D721Med (cell line): Measurements from ENCODE around the gene IPO11.
"Not testable (repeated sequence)": the region's sequence is repeated elsewhere in the genome, so short reads cannot be mapped to it uniquely, and the experiment has no call there.

Experiments
- DNase-seq: peaks from one replicate; pipeline ENCODE4 v3.0.0; 2011; ENCODE audit warnings: low spot score; ENCODE audit not compliant: insufficient read length
- FAIRE-seq: peaks from 2 replicates; lab custom pipeline; 2011; peaks lifted over from hg19 to GRCh38; lab: Jason Lieb, UNC
- TF ChIP-seq, protein P1 (sequence below): IDR thresholded peaks from 2 replicates; pipeline ENCODE4 v1.5.1; 2012; ENCODE audit warnings: mild to moderate bottlenecking, control low read depth; ENCODE audit not compliant: insufficient read depth; ENCODE audit errors: missing control alignments

The IPO11 gene

DNA sequence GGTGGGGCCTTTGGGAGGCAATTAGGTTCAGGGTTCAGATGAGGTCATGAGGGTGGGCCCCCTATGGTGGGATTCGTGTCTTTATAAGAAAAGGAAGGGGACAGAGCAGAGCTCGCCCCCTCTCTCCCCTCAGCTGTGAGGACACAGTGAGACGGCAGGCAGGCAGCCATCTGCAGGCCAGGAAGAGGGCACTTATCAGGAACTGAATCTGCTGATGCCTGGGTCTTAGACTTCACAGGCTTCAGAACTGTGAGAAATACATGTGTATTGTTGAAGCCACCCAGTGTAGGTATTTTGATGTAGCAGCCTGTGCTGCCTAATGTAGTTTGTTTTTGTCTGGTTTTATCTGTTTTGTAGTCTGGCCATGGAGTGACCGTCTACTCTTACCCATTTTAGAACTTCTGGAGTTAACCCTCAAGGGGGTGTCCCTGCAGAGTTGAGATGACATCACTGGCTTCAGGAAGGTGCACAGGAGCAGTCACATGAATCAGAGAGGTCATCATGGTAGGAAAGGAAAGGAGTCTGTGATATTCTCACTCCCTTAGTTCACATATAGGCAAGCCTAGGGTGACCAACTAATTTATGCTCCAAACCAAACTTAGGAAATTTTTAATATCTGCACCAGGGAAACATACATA lies 237.0 kb downstream of the IPO11 start:
- TF ChIP-seq, protein P1, sequence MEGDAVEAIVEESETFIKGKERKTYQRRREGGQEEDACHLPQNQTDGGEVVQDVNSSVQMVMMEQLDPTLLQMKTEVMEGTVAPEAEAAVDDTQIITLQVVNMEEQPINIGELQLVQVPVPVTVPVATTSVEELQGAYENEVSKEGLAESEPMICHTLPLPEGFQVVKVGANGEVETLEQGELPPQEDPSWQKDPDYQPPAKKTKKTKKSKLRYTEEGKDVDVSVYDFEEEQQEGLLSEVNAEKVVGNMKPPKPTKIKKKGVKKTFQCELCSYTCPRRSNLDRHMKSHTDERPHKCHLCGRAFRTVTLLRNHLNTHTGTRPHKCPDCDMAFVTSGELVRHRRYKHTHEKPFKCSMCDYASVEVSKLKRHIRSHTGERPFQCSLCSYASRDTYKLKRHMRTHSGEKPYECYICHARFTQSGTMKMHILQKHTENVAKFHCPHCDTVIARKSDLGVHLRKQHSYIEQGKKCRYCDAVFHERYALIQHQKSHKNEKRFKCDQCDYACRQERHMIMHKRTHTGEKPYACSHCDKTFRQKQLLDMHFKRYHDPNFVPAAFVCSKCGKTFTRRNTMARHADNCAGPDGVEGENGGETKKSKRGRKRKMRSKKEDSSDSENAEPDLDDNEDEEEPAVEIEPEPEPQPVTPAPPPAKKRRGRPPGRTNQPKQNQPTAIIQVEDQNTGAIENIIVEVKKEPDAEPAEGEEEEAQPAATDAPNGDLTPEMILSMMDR, result no peak
- DNase-seq, result no peak
- no peak for FAIRE-seq

DNA sequence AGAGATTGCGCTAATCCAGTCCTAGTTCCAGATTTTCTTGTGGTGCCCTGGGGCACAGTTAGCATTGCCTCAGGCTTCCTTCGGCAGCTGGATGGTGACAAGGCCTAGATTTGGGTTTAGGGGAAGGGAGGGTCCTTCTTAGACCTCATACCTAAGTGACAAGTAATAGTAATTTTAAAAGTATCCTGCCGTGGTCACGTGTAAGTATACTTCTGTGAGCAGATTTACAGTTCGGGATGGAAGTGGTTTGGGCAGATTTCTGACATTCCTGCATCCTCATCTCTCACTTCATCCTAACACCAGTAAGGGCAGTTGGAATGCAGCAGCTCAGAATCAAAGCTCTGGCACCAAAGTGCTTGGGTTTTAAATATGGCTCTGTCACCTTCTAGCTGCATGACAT lies 237.6 kb downstream of the IPO11 start:
- FAIRE-seq, result no peak
- TF ChIP-seq, protein P1, result no peak
- DNase-seq, result no peak

DNA sequence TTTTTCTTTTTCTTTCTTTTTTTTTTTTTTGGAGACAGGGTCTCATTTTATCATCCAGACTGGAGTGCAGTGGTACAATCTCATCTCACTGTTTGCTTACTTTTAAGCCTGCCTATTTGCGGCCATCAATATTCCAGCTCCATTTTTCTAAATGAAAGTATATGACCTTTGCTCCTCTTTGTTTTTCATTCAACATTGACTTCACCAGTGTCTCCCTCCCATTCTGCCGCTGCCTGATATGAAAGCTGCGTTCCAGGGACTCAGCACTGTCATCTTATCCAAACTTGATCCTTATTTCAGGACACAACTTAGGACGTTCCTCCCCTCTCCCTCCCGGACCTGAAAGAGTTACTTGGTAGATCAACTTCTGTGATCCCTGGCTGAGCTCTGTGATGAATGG lies 239.7 kb downstream of the IPO11 start:
- FAIRE-seq, result no peak
- TF ChIP-seq, protein P1, result no peak
- DNase-seq, result no peak

DNA sequence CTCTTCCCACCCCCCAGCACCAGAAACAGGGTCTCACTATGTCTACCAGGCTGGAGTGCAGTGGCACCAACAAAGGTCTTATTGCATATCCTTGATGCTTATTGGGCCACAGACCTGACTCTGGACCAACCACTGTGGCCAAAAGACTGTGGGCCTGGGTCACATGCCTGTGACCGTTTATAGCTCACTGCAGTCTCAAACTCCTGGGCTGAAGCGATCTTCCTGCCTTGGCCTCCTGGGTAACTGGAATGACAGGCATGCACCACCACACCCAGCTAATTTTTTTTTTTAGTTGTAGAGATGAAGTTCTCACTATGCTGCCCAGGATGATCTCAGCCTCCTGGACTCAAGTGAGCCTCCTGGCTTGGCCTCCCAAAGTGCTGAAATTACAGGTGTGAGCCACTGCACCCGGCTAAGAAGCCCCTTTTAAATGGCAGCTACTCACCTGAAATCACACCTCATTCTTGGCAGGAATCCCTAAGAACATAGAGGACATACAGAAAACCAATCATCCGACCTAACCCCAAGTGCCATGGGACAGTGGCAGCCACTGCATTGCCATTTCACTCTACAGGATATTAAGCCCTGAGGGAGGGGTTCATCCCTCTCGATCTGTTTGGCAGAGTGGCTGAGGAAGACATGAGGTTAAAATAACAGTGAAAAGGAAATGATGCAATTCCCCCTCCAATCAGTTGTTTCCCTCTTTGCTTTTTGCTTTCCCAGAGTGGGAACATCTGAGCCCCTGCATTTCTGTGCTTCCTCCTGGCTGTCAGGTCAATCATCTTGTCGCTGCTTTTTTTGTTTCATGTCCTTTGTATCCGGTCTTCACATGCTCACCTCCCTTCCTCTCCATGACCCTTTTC lies 240.7 kb downstream of the IPO11 start:
- no peak for DNase-seq

DNA sequence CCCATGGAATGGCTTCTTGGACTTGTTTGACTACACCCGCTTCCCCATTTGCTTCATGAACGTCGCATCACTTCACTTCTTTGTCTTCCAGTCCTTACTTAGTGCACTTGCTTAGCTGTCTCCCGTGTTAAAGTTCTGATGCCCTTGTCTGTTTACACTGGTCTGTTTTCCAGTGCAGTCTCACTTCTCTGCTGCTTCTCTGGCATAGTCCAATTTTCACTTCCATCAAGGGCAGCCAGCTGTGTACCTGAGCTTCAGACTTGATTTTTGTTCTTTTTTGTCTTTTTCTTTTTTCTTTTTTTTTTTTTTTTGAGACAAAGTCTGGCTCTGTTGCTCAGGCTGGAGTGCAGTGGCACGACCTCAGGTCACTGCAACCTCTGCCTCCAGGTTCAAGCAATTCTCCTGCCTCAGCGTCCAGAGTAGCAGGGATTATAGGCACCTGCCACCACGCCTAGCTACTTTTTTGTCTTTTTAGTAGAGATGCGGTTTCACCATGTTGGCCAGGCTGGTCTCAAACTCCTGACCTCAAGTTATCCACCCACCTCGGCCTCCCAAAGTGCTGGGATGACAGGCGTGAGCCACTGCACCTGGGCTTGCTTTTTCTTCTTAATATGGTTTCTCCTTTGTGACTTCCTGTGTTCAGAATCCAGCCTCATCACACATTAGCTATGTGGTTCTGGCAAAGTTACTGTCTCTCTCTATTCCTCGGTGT lies 241.5 kb downstream of the IPO11 start:
- FAIRE-seq (no peak), DNase-seq (no peak)
- TF ChIP-seq, protein P1, result no peak

More for the DNA sequence above, 240.7 kb downstream of the IPO11 start:
- TF ChIP-seq, protein P1, result no peak
- FAIRE-seq, result no peak

DNA sequence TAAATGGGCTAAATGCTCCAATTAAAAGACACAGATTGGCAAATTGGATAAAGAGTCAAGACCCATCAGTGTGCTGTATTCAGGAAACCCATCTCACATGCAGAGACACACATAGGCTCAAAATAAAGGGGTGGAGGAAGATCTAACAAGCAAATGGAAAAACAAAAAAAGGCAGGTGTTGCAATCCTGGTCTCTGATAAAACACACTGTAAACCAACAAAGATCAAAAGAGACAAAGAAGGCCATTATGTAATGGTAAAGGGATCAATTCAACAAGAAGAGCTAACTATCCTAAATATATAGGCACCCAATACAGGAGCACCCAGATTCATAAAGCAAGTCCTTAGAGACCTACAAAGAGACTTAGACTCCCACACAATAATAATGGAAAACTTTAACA lies 245.2 kb downstream of the IPO11 start:
- not testable (repeated sequence) for FAIRE-seq, DNase-seq

DNA sequence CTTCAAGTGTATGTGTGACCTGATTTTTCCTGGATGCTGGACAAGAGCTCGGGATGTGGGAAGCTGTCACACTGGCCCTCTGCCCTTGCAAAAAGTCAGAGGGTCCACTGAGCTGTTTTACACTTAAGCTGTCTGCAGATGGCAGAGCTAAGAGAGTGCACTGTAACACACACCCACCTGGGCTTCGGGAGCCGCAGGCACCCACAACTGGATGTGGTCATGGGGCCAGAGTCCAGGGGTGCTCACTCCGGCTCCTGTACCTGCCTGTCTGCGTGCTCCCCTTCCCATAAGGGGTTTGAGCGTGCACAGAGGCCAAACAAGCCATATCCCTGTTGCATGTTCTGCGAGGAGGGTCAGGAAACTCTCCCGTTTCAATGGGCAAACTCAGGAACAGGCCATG lies 248.6 kb downstream of the IPO11 start:
- TF ChIP-seq, protein P1, result no peak
- FAIRE-seq, result no peak
- DNase-seq, result no peak
